22Rv1 (cell line): ENCODE measurements around the gene CSF3R.

Experiments used
- ZFX ChIP-seq: fragments of 450-650 bp; IDR thresholded peaks from 2 replicates; pipeline ENCODE4 v1.6.1; 2017; ENCODE audit warnings: antibody characterized with exemption, borderline replicate concordance
- TF ChIP-seq, protein P1 (sequence below): fragments of 450-650 bp; IDR thresholded peaks from 2 replicates; pipeline ENCODE4 v1.5.1; 2017; ENCODE audit warnings: mild to moderate bottlenecking

DNA sequence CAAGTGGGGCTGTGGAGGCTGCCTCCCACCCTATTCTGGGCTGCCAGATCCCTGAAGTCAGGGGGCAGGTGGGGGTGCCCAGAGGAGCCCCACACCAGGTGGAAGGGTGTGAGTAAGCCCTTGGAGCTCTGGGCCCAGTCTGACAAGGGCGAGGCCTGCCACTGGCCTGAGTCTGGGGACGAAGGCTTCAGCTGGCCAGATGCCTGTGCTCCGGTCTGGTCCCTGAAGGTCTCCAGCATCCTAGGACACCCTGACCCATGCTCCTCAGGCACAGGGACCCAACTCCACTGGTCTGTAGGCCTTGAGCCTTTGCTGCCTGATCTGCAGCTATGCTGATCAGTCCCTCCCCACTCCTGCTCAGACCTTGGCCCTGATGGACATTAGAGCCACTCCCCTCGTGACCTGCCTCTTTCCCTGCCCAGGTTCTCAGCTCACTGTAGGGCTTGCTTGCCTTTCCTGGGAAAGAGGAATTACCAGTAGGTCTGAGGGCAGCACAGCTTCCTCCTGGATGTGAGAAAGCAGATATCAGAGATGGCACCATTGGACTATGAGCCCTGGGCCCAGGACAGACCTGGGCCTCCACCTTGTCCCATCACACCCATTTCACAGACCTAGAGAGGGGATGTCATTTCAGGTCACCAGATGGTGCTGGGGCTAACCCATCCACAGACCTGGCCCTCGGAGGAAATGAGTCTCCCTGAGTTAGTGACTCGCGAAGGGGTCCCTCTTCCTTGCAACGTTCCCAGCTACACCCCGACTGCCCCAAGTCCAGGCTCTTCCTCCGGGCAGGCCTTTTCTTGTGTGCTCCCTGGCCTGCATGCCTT is 32.8 kb upstream of the CSF3R start:
- TF ChIP-seq, protein P1, sequence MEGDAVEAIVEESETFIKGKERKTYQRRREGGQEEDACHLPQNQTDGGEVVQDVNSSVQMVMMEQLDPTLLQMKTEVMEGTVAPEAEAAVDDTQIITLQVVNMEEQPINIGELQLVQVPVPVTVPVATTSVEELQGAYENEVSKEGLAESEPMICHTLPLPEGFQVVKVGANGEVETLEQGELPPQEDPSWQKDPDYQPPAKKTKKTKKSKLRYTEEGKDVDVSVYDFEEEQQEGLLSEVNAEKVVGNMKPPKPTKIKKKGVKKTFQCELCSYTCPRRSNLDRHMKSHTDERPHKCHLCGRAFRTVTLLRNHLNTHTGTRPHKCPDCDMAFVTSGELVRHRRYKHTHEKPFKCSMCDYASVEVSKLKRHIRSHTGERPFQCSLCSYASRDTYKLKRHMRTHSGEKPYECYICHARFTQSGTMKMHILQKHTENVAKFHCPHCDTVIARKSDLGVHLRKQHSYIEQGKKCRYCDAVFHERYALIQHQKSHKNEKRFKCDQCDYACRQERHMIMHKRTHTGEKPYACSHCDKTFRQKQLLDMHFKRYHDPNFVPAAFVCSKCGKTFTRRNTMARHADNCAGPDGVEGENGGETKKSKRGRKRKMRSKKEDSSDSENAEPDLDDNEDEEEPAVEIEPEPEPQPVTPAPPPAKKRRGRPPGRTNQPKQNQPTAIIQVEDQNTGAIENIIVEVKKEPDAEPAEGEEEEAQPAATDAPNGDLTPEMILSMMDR: no peak
- TF ChIP-seq ZFX: no peak
